Measurements from ENCODE around the gene PKM. TPM values are rescaled to one million over a fixed set of nuclear protein-coding genes. Genes with fewer than 3 reads are reported as not detected.

PKM gene
- total RNA-seq, 1 donor: 2,299 TPM

DNA sequence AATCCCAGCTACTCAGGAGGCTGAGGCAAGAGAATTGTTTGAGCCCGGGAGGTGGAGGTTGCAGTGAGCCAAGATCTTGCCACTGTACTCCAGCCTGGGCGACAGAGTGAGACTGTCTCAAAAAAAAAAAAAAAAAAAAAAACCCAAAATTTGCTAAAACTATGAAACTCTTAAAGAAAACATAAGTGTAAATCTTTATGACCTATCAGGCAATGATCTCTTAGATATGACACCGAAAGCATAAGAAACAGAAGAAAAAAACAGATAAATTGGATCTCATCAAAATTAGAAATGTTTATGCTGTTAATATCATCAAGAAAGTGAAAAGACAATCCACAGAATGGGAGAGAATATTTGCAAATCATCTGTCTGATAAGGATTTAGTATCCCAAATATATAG lies 48.7 kb downstream of the PKM start:
- TF ChIP-seq CTCF (IDR thresholded peaks at IDR 0.05; ENCODE audit: extremely low read depth, low read depth, low read length): no peak
- Histone ChIP-seq H3K4me2 (ENCODE audit: insufficient read depth, low read length) (no peak overlapping the region), H3K4me1 (ENCODE audit: insufficient read depth, low read length) (peaks cover 4% of the 10 kb centered on the region), H3K27me3 (ENCODE audit: insufficient read depth, low read length) (peaks cover 25% of the 10 kb centered on the region), H3K36me3 (ENCODE audit: insufficient read depth, low read length) (no peaks in the 10 kb centered on the region), H3K79me2 (ENCODE audit: insufficient read depth, low read length) (no peaks in the 10 kb centered on the region), H3K9me3 (ENCODE audit: low read depth, low read length) (no peaks in the 10 kb centered on the region), H4K20me1 (ENCODE audit: insufficient read depth, low read length) (no peaks in the 10 kb centered on the region), H3K27ac (ENCODE audit: low read depth, low read length) (no peak overlapping the region), H2AFZ (ENCODE audit: low read length) (no peak overlapping the region), H3K4me3 (ENCODE audit: insufficient read depth, low read length) (no peak overlapping the region)
- DNase-seq (ENCODE audit: insufficient read length, low spot score, missing footprints): no peak

DNA sequence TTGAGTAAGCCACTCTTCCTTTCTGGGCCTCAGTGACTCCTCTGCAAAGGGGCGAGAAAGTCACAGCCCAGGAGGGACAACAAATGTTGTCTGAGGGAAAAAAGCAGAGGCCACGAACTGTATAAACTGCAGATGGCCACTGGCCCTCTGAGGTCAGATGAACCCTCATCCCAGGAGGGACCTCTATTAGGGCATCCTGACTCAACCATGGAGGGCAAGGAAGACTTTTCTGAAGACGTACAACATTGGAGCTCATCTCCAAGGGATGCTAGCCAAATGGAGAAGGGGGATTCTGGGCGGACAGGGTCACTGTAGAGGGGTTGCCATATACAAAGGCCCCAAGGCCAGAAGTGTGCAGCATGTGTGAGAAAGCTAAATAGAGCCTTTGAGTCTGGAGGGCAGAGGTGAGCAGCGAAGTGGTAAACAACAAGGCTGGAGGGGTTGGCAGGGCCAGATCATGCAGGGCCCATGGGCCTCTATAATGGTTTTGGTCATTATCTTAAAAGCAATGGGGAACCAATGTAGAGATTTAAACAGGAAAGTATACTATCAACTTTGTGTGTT lies 50.1 kb downstream of the PKM start:
- H2AFZ ChIP-seq (ENCODE audit: low read length): no peak overlapping the region
- no peaks in the 10 kb centered on the region for H3K79me2 ChIP-seq (ENCODE audit: insufficient read depth, low read length)
- peaks cover 27% of the 10 kb centered on the region for H3K27me3 ChIP-seq (ENCODE audit: insufficient read depth, low read length)
- H3K4me2 ChIP-seq (ENCODE audit: insufficient read depth, low read length): no peak overlapping the region
- no peaks in the 10 kb centered on the region for H3K9me3 ChIP-seq (ENCODE audit: low read depth, low read length)
- no peak for TF ChIP-seq CTCF (IDR thresholded peaks at IDR 0.05; ENCODE audit: extremely low read depth, low read depth, low read length)
- H3K4me3 ChIP-seq (ENCODE audit: insufficient read depth, low read length): no peak overlapping the region
- H3K27ac ChIP-seq (ENCODE audit: low read depth, low read length): no peak overlapping the region
- no peaks in the 10 kb centered on the region for H3K36me3 ChIP-seq (ENCODE audit: insufficient read depth, low read length)
- H4K20me1 ChIP-seq (ENCODE audit: insufficient read depth, low read length): no peaks in the 10 kb centered on the region
- peak; percentile 36 for DNase-seq (ENCODE audit: insufficient read length, low spot score, missing footprints)
- peaks cover 4% of the 10 kb centered on the region for H3K4me1 ChIP-seq (ENCODE audit: insufficient read depth, low read length)

DNA sequence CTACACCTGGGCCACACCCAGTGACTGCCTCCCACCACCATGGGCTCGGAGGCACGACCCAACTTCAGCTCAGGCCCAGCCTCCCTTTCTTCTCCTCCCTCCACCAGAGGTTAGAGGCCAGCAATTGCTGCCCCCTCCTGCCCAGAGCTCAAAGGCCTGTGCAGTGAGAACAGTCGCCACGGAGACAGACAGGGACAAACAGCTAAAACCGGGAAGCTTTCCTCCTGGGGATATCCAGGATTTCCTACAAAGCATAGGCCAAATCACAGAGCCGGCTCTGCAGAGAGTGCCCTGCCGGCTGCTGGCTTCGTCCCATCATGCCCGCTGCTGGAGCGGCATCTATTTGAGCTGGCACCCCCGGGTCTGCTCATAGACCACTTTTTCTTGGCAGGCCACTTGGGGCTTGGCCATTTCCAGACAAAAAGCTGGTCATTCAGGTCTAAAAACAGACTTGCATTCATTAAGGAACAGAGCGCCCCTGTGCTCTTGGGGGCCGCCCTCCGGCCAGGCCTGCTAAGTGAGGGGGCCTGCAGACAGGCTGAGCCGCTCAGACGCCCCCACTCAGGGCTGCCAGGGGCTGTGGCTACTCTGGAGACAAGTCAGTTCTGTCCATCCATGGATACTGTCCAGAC lies 50.9 kb downstream of the PKM start:
- no peak for TF ChIP-seq CTCF (IDR thresholded peaks at IDR 0.05; ENCODE audit: extremely low read depth, low read depth, low read length)
- Histone ChIP-seq H3K27ac (ENCODE audit: low read depth, low read length) (no peak overlapping the region), H3K4me3 (ENCODE audit: insufficient read depth, low read length) (no peak overlapping the region), H3K4me1 (ENCODE audit: insufficient read depth, low read length) (peaks cover 4% of the 10 kb centered on the region), H3K36me3 (ENCODE audit: insufficient read depth, low read length) (no peaks in the 10 kb centered on the region), H3K4me2 (ENCODE audit: insufficient read depth, low read length) (no peak overlapping the region), H3K27me3 (ENCODE audit: insufficient read depth, low read length) (peaks cover 31% of the 10 kb centered on the region), H3K79me2 (ENCODE audit: insufficient read depth, low read length) (no peaks in the 10 kb centered on the region), H2AFZ (ENCODE audit: low read length) (peak overlapping the region; percentile 20), H3K9me3 (ENCODE audit: low read depth, low read length) (no peaks in the 10 kb centered on the region), H4K20me1 (ENCODE audit: insufficient read depth, low read length) (no peaks in the 10 kb centered on the region)
- DNase-seq (ENCODE audit: insufficient read length, low spot score, missing footprints): peak; percentile 69

DNA sequence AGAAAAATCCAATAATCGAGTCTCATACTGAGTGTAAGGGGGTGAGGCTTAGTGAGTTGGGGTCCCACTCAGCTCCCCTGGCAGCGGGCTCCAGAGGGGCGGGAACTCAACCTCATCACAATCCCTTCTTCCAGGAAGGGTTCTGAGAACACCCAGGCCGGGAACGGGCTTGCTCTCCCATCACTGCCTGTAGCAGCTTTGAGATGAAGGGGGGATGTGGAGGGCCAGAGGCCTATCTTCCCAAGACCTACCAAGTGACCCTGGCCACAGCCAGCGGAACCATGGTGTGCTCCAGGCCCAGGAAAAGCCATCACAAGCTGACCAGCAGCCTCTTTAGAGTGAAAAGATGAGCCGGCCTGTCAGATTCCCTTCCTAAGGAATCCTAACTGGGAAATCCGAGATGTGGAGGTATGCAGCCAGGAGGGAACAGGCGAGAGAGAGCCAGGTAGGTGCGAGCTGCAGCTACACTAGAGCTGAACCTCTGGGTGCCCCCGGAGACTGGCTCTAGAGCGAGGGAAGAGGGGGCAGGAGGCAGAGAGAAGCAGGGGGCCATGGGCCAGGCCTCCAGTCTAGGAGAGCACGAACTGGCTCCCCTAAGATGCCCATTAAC lies 51.9 kb downstream of the PKM start:
- Histone ChIP-seq H3K79me2 (ENCODE audit: insufficient read depth, low read length) (no peaks in the 10 kb centered on the region), H3K9me3 (ENCODE audit: low read depth, low read length) (no peaks in the 10 kb centered on the region), H3K27me3 (ENCODE audit: insufficient read depth, low read length) (peaks cover 29% of the 10 kb centered on the region), H2AFZ (ENCODE audit: low read length) (no peak overlapping the region), H3K4me3 (ENCODE audit: insufficient read depth, low read length) (no peak overlapping the region), H3K27ac (ENCODE audit: low read depth, low read length) (no peak overlapping the region), H4K20me1 (ENCODE audit: insufficient read depth, low read length) (no peaks in the 10 kb centered on the region), H3K4me1 (ENCODE audit: insufficient read depth, low read length) (peaks cover 4% of the 10 kb centered on the region), H3K4me2 (ENCODE audit: insufficient read depth, low read length) (no peak overlapping the region), H3K36me3 (ENCODE audit: insufficient read depth, low read length) (no peaks in the 10 kb centered on the region)
- peak; percentile 22 for DNase-seq (ENCODE audit: insufficient read length, low spot score, missing footprints)
- TF ChIP-seq CTCF (IDR thresholded peaks at IDR 0.05; ENCODE audit: extremely low read depth, low read depth, low read length): no peak
